Liver (tissue), 9 donors: Measurements from ENCODE around the gene ST7. TPM values are rescaled to one million over a fixed set of nuclear protein-coding genes. Genes with fewer than 3 reads are reported as not detected.

Experiments used
- DNase-seq: peaks from one replicate; pipeline ENCODE4 v3.0.0-alpha.2; 2017; ENCODE audit warnings: low spot score
- H3K27ac ChIP-seq, 2 donors: one replicate each; pipeline ENCODE4 v1.7.0; 2013; ENCODE audit warnings: inconsistent platforms in 2 of 2, low read length in 2 of 2, control low read depth in 1 of 2, low read depth in 1 of 2, mild to moderate bottlenecking in 1 of 2
- H3K27me3 ChIP-seq, 4 donors: one replicate each; pipeline versions ENCODE4 v1.6.1 to v1.7.0; 2013; ENCODE audit warnings: low read length in 3 of 4, inconsistent platforms in 1 of 4, mild to moderate bottlenecking in 1 of 4, moderate library complexity in 1 of 4; ENCODE audit not compliant: control insufficient read depth in 4 of 4, insufficient read depth in 4 of 4
- H3K36me3 ChIP-seq, 4 donors: one replicate each; pipeline versions ENCODE4 v1.6.1 to v1.7.0; 2013; ENCODE audit warnings: low read length in 3 of 4, mild to moderate bottlenecking in 3 of 4, low read depth in 1 of 4, moderate library complexity in 1 of 4; ENCODE audit not compliant: control insufficient read depth in 4 of 4, insufficient read depth in 3 of 4
- H3K4me1 ChIP-seq, 4 donors: one replicate each; pipeline versions ENCODE4 v1.6.1 to v1.7.0; 2013; ENCODE audit warnings: low read length in 3 of 4, mild to moderate bottlenecking in 3 of 4, moderate library complexity in 1 of 4; ENCODE audit not compliant: control insufficient read depth in 4 of 4, insufficient read depth in 4 of 4
- H3K4me3 ChIP-seq, 3 donors: one replicate each; pipeline versions ENCODE4 v1.6.1 to v1.7.0; 2013; ENCODE audit warnings: low read length in 3 of 3, control low read depth in 1 of 3, low read depth in 1 of 3, mild to moderate bottlenecking in 1 of 3
- H3K9ac ChIP-seq, 2 donors: one replicate each; pipeline ENCODE4 v1.7.0; 2013; ENCODE audit warnings: low read length in 2 of 2, mild to moderate bottlenecking in 2 of 2, moderate library complexity in 2 of 2, control low read depth in 1 of 2, low read depth in 1 of 2
- H3K9me3 ChIP-seq, 4 donors: one replicate each; pipeline versions ENCODE4 v1.6.1 to v1.7.0; 2013; ENCODE audit warnings: low read length in 3 of 4; ENCODE audit not compliant: control insufficient read depth in 4 of 4
- ATF3 ChIP-seq: IDR thresholded peaks from 2 replicates; pipeline ENCODE4 v1.6.1; 2016; ENCODE audit warnings: antibody characterized with exemption
- EGR1 ChIP-seq, 2 donors: IDR thresholded peaks; 2 replicates each; pipeline ENCODE4 v1.6.1; 2016 to 2018; ENCODE audit warnings: antibody characterized with exemption in 2 of 2, low read depth in 2 of 2
- FOXA1 ChIP-seq: IDR thresholded peaks from 2 replicates; pipeline ENCODE4 v1.6.1; 2016; ENCODE audit warnings: antibody characterized with exemption
- GABPA ChIP-seq, 2 donors: IDR thresholded peaks in 1 of 2; conservative IDR thresholded peaks in 1 of 2; 2 replicates each; pipeline ENCODE4 v1.6.1; 2016; ENCODE audit warnings: antibody characterized with exemption in 2 of 2, mild to moderate bottlenecking in 1 of 2, moderate library complexity in 1 of 2
- HNF4A ChIP-seq, 2 donors: conservative IDR thresholded peaks; 2 replicates each; pipeline ENCODE4 v1.6.1; 2016; ENCODE audit warnings: antibody characterized with exemption in 2 of 2, mild to moderate bottlenecking in 2 of 2
- HNF4G ChIP-seq: IDR thresholded peaks from 2 replicates; pipeline ENCODE4 v1.6.1; 2016; ENCODE audit warnings: antibody characterized with exemption
- JUND ChIP-seq, 2 donors: IDR thresholded peaks; 2 replicates each; pipeline ENCODE4 v1.6.1; 2016; ENCODE audit warnings: antibody characterized with exemption in 2 of 2
- MAX ChIP-seq: IDR thresholded peaks from 2 replicates; pipeline ENCODE4 v1.6.1; 2016; ENCODE audit warnings: antibody characterized with exemption
- NR2F2 ChIP-seq: IDR thresholded peaks from 2 replicates; pipeline ENCODE4 v1.6.1; 2016; ENCODE audit warnings: antibody characterized with exemption
- RAD21 ChIP-seq, 2 donors: IDR thresholded peaks; 2 replicates each; pipeline ENCODE4 v1.6.1; 2016; ENCODE audit warnings: antibody characterized with exemption in 2 of 2, mild to moderate bottlenecking in 2 of 2
- REST ChIP-seq: IDR thresholded peaks from 2 replicates; pipeline ENCODE4 v1.6.1; 2016; ENCODE audit warnings: antibody characterized with exemption, mild to moderate bottlenecking
- RXRA ChIP-seq, 2 donors: IDR thresholded peaks; 2 replicates each; pipeline ENCODE4 v1.6.1; 2017 to 2018; ENCODE audit warnings: antibody characterized with exemption in 2 of 2, mild to moderate bottlenecking in 1 of 2
- SP1 ChIP-seq: IDR thresholded peaks from 2 replicates; pipeline ENCODE4 v1.6.1; 2018; ENCODE audit warnings: antibody characterized with exemption, mild to moderate bottlenecking
- TAF1 ChIP-seq: conservative IDR thresholded peaks from 2 replicates; pipeline ENCODE4 v1.6.1; 2016; ENCODE audit warnings: antibody characterized with exemption, mild to moderate bottlenecking
- YY1 ChIP-seq: IDR thresholded peaks from 2 replicates; pipeline ENCODE4 v1.6.1; 2016; ENCODE audit warnings: antibody characterized with exemption, mild to moderate bottlenecking
- ZBTB33 ChIP-seq: IDR thresholded peaks from 2 replicates; pipeline ENCODE4 v1.6.1; 2016; ENCODE audit warnings: antibody characterized with exemption
- WGBS: extraction: QIAGEN DNeasy Blood & Tissue Kit; methylation state at CpG from one replicate; pipeline ENCODE4 v1.1.7; 2013; 5-methylcytosine and 5-hydroxymethylcytosine counted together
- polyA plus RNA-seq, 2 donors: library from polyadenylated mRNA; stranded (reverse) in 1 of 2; unstranded in 1 of 2; fragments of 200-250 nt in 1 of 2; fragments of >200 nt in 1 of 2; fragmentation: Nextera tagmentation in 1 of 2; extraction: Ambion mirVana in 1 of 2; gene quantifications; one replicate each; pipeline versions ENCODE4 v1.2.1 to v1.2.3, GENCODE V29; 2013 to 2015
- total RNA-seq, 2 donors: library from RNA; depleted of rRNA; stranded (reverse); fragments of >200 nt; gene quantifications; one replicate each; pipeline ENCODE4 v1.2.3, GENCODE V29; 2014
- donor health status: healthy.
- donor health status: healthy.
- donor health status: healthy.
- donor health status: healthy.
- donor health status: healthy.

Gene ST7
- total and polyA plus RNA-seq, 4 donors, result 13.5 to 30.7 (median 22.6) TPM

GRCh38 chr7:117076426-117076943 lies 123.2 kb downstream of the ST7 start (continued):
- TF ChIP-seq ATF3 (no peak), RXRA (IDR thresholded peaks at IDR 0.05) (peak; percentile 31 to 62), YY1 (peak; percentile 73), MAX (peak; percentile 40), JUND (IDR thresholded peaks at IDR 0.05) (peak; percentile 36 to 51)

GRCh38 chr7:117077658-117078057 lies 124.4 kb downstream of the ST7 start:
- Histone ChIP-seq H3K36me3 (no peaks in the 10 kb centered on the region), H3K9ac (no peak overlapping the region), H3K4me1 (peaks cover 8 to 38% (median 24%) of the 10 kb centered on the region in 4 donors), H3K4me3 (no peak overlapping the region), H3K27ac (no peak overlapping the region), H3K27me3 (no peaks in the 10 kb centered on the region), H3K9me3 (no peaks in the 10 kb centered on the region)
- no peak for DNase-seq
- TF ChIP-seq HNF4A (conservative IDR thresholded peaks at IDR 0.05) (peak in 1 of 2 donors; percentile 22), MAX (no peak), RXRA (IDR thresholded peaks at IDR 0.05) (no peak), HNF4G (no peak)

- 62% methylated on average over 2 of the region's 2 CpGs for WGBS
- no peaks in the 10 kb centered on the region for H3K9me3 ChIP-seq
Observed at GRCh38 chr7:117082647-117083046, 129.3 kb downstream of the ST7 start.

More at GRCh38 chr7:117082647-117083046, 129.3 kb downstream of the ST7 start:
- TF ChIP-seq NR2F2 (no peak), TAF1 (no peak), JUND (IDR thresholded peaks at IDR 0.05) (no peak), FOXA1 (no peak), ATF3 (no peak), GABPA (IDR thresholded peaks at IDR 0.05 in 1 of 2, conservative IDR thresholded peaks at IDR 0.05 in 1 of 2) (no peak), REST (no peak), YY1 (no peak), SP1 (no peak), RAD21 (IDR thresholded peaks at IDR 0.05) (no peak), ZBTB33 (no peak), EGR1 (IDR thresholded peaks at IDR 0.05; ENCODE audit: low read depth in 2 of 2) (no peak)
- H3K27ac ChIP-seq, result no peak overlapping the region
- H3K4me1 ChIP-seq, result peaks cover under 1 to 12% (median 3%) of the 10 kb centered on the region in 4 donors
- DNase-seq, result no peak
- H3K9ac ChIP-seq, result no peak overlapping the region
- H3K36me3 ChIP-seq, result no peaks in the 10 kb centered on the region
- no peaks in the 10 kb centered on the region for H3K27me3 ChIP-seq
- H3K4me3 ChIP-seq, result no peak overlapping the region
